HG02840 (cell line): ENCODE data around the gene PPFIA3.
"Not testable (repeated sequence)": the region's sequence is repeated elsewhere in the genome, so short reads cannot be mapped to it uniquely, and the experiment has no call there.

Experiments used
- ATAC-seq: cut with Tn5 transposase; IDR thresholded peaks from one replicate; pipeline ENCODE4 v1.9.1; 2021; ENCODE audit warnings: mild to moderate bottlenecking, moderate library complexity, moderate number of reproducible peaks; ENCODE audit not compliant: unreplicated experiment, low FRiP score

The PPFIA3 gene

DNA sequence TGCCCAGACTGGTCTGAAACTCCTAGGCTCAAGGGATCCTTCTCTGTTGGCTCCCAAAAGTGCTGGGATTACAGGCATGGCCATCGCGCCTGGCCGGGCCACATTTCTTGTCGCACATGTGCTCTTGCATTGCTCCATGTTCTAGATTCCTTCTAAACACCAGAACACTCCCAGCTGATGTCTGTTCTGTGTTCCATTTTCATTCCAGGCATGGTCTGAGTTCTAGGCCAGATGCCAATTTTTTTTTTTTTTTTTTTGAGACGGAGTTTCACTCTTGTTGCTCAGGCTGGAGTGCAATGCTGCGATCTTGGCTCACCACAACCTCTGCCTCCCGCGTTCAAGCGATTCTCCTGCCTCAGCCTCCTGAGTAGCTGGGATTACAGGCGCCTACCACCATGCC, 2.5 kb downstream of the PPFIA3 start:
- not testable (repeated sequence) for ATAC-seq

DNA sequence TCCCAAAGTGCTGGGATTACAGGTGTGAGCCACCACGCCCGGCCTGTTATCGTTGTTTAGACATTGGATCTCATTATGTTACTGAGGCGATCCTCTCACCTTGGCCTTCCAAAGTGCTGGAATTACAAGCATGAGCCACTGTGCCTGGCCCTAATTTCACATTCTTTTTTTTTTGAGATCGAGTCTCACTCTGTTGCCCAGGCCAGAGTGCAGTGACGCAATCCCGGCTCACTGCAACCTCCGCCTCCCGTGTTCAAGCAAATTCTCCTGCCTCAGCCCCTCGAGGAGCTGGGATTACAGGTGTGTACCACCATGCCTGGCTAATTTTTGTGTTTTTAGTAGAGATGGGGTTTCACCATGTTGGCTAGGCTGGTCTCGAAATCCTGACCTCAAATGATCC, 3.9 kb downstream of the PPFIA3 start:
- not testable (repeated sequence) for ATAC-seq

DNA sequence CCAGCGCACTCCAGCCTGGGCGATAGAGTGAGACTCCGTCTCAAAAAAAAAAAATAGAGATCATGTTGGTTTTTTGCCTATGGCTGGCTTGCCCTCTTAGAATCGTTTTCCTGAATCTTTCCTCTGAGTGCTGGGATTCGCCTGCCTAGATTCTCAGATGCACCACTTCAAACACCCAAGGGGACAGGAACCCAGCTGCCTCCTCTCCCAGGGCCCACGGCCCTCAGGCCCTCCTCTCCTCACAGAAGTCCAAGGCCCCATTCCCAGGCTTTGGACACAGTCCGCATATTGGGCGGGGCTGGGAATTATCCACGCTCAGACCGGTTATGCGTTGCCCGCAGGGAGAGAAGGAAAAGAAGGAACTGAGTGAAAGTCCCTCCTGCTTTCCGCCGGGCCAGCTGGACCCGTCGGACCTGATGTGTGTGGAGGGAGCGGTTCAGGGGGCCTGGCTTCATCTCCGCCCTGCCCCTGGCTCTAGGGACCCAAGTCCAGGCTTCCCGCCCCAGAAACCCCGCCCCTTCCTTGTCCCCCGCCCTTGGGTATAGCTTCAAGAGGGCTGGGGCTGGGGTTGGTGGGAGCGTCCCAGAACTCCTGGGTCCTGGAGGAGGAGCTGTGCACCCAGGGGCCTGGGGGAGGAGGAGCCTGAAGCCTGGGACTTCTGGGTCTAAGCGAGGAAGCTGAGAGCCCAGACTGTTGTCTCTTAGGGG, 5.8 kb downstream of the PPFIA3 start:
- ATAC-seq = no peak

DNA sequence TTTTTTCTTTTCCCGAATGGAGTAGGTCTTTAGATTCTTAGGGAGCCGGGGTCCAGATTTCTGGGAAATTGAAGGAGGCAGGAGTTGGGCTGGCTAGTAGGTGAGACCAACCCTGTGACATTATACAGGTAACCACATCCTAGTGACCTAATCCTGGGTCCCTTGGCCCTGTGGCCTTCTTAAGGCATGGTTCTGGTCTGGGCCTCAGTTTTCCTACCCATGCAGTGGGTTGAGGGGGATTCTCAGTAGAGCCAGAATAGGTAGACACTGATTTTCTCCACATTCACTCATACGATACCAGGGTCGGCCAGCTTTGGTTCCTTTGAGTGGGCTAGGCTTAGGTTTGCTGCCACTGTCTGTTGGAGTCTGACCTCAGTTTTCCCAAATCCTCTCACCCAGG, 7.2 kb downstream of the PPFIA3 start:
- no peak for ATAC-seq

DNA sequence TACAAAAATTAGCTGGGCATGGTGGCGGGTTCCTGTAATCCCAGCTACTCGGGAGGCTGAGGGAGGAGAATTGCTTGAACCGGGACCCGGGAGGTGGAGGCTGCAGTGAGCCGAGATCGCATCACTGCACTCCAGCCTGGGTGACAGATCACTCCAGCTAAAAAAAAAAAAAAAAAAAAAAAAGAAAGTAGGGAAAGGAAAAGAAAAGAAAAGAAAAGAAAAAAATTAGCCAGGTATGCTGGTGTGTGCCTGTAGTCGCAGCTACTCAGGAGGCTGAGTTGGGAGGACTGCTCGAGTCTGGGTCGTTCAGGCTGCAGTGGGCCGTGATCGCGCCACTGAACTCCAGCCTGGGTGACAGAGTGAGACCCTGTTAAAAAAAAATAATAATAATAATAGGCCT, 7.9 kb downstream of the PPFIA3 start:
- not testable (repeated sequence) for ATAC-seq

DNA sequence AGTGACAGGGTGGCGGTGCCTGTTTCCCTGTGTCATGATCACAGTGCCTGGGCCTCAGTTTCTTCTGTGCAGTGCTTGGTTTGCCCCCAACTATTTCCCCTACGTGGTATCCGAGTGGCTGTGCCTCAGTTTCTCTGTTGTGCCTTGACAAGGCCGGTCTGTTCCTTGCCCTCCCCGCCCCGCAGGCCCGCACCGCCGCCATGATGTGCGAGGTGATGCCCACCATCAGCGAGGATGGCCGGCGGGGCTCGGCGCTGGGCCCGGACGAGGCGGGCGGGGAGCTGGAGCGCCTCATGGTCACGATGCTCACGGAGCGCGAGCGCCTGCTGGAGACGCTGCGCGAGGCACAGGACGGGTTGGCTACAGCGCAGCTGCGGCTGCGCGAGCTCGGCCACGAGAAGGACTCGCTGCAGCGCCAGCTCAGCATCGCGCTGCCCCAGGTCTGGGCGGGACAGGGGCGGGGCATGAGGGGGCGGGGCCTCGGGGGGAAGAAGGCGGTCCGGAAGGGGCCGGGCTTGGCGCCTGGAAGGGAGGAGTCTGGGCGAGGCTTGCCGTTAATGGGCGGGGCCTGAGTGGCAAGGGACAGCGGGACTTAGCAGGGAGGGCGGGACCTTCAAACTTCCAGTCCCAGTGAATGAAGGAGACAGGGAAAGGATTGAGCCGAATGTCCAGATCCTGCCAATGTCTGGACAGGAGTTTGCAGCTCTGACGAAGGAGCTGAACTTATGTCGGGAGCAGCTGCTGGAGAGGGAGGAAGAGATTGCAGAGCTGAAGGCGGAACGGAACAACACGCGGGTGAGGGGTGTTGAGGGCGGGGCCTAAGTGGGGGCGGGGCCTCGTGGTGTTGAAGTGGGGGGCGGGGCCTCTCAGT, 8.6 kb downstream of the PPFIA3 start:
- ATAC-seq = peak; percentile 80

DNA sequence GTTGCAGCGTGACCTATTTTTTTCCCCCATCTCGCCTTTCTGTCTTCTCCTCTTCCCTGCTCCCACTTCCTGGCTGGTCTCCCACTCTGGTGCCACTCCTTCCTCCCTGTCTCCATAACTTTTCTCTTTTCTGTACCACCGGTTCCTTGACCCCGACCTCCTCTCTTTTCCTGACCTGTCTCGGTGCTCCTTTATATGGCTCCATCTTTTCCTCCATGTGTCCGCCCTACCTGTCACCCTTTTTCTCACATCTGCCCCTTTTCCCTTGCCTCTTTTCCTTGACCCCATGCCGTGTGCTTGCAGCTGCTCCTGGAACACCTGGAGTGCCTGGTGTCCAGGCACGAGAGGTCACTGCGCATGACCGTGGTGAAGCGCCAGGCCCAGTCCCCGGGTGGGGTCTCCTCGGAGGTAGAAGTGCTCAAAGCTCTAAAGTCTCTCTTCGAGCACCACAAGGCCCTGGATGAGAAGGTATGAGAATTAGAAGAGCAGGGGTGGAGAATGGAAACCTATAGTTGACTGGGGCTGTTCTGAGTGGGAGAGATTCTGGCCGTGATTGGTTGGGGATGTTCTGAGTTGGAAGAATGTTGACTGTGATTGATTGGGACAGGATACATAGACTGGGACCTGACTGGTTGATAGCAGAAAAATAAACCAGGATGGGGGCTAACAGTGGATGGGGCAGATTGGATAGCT, 9.3 kb downstream of the PPFIA3 start:
- ATAC-seq = no peak

DNA sequence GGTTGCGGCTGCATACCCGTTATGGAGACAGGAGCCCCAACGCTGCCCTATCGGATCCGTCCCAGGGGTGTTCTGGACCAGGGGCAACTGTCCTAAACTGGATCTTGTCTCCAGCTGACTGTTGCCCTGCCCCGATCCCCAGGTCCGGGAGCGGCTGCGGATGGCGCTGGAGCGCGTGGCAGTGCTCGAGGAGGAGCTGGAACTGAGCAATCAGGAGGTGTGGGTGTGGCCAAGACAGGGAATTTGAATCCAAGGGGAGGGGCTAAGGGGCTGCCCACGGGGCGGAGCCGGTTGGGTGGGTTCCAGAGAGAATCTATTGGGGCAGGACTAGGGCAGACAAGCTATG, 9.9 kb downstream of the PPFIA3 start:
- ATAC-seq = no peak

DNA sequence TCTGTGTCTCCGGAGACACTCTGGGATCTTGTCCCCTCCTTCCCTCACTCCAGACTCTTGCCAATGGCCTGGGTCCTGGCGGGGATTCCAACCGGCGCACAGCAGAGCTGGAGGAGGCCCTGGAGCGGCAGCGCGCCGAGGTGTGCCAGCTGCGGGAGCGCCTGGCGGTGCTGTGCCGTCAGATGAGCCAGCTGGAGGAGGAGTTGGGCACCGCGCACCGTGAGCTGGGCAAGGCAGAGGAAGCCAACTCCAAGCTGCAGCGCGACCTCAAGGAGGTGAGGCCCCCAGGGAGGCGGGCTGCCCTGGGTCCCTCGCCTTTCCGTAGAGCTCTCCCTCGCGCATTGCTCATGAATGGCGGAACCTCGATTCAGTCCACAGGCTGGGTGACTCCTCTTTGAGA, 11.0 kb downstream of the PPFIA3 start:
- no peak for ATAC-seq

DNA sequence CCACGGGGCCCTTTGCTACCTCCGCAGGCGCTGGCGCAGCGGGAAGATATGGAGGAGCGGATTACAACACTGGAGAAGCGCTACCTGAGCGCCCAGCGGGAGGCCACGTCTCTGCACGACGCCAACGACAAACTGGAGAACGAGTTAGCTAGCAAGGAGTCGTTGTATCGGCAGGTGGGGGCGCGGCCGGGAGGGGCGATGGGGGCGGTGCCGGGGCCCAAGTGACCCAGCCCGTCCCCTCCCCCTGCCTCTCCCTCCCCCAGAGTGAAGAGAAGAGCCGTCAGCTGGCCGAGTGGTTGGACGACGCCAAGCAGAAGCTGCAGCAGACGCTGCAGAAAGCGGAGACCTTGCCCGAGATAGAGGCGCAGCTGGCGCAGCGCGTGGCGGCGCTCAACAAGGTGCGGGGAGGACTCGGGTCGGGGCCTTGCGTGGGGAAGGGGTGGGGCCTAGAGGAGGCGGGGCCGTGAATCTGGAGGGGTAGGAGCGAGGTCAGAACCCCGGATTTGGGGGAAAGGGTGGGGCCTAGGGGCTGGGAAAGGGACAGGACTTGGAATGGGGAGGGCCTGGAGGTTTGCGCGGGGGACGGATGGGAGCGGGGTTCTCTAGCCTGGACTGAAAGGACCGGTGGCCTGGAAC, 13.7 kb downstream of the PPFIA3 start:
- ATAC-seq = no peak

DNA sequence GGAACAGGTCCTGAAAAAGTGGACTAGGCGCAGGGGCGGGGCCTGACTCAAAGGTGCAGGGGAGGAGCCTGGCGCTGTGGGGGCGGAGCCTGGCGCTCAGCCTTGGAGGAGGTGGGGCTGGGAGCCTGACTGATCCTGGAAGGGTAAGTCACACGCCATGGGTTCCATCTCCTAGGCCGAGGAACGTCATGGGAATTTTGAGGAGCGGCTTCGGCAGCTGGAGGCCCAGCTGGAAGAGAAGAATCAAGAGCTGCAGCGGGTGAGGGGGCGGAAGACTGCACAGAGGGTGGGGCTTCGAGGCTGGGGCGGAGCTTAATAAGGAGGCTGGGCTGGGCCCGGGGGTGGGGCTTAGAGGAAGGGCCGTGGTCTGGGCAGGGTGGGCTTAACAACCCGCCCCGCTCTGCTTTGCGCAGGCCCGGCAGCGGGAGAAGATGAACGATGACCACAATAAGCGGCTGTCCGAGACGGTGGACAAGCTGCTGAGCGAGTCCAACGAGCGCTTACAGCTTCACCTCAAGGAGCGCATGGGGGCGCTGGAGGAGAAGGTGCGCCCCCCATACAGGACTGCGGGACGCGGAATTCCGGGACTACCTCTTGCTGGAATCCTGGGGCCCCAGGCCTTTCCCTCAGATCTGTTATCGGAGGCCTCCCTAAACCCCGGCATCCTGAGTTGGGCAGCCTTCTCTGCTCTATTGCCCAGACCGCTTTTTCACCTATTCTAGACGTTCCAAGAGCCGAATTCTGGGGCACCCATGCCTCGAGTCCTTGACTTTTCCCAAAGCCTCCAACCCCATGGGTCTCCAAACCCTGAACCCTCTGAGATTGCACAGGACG, 14.5 kb downstream of the PPFIA3 start:
- ATAC-seq = no peak

DNA sequence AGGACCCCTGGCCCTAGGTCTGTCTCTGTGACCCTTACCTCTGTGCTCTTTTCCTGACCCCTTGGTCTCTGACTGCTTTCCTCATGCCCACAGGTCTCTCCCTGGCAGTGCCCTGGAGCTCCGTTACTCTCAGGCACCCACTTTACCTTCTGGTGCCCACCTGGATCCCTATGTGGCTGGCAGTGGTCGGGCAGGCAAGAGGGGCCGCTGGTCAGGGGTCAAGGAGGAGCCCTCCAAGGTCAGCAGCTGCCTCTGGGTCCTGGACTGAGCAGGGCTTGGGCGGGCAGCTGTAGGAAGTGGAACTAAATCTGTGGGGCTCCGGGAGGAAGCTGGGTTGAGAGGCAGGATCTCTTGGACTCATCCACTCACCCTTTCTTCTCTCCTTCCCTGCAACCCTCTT, 16.3 kb downstream of the PPFIA3 start:
- ATAC-seq = no peak

DNA sequence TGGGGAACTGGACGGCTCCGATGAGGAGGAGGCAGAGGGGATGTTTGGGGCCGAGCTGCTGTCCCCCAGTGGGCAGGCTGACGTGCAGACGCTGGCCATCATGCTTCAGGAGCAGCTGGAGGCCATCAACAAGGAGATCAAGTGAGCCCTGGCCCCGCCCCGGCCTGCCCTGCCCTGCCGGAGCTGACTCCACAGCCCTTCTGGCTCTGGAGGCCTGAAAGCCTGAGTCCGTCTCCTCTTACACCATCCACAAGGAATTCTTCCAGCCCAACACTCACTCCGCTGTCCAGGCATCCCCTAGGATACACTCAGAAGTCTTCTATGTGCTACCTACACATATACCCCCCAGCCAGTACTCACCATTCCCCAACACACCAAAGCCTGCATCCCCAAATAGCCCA, 17.4 kb downstream of the PPFIA3 start:
- no peak for ATAC-seq

DNA sequence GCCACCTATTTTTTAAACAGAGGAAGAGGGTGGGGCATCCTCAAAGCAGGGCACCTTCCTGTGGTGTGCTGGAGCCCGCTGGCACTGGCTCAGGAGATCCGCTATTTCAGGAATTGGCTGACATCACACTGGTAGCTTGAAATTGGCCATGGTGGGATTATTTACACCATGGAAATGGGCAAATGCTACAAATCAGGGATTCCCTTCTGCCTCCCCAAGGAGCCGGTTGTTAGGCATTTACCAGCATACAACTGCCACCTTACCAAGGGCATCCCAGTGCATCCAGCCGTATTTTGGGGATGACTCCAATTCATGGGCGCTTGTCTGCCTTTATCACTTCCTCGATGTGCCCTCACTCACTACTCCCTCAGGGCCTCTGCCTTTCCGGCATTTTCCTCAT, 21.6 kb downstream of the PPFIA3 start:
- ATAC-seq = no peak

DNA sequence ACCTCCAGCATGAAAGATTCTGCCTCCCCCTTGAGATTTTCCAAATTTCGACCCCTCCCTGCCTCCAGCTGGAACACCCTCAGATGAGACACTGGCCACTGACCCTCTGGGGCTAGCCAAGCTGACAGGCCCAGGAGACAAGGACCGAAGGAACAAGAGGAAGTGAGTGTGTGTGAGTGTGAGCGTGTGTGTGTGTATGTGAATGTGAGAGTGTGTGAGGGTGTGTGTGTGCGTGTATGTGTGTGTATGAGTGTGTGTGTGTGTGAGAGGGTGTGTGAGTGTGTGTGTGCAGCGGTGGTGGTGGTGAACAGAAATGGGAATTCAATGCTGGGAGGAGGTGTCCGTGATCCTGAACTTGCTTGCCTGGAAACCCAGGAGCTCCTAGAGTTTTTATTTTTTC, 22.0 kb downstream of the PPFIA3 start:
- no peak for ATAC-seq

DNA sequence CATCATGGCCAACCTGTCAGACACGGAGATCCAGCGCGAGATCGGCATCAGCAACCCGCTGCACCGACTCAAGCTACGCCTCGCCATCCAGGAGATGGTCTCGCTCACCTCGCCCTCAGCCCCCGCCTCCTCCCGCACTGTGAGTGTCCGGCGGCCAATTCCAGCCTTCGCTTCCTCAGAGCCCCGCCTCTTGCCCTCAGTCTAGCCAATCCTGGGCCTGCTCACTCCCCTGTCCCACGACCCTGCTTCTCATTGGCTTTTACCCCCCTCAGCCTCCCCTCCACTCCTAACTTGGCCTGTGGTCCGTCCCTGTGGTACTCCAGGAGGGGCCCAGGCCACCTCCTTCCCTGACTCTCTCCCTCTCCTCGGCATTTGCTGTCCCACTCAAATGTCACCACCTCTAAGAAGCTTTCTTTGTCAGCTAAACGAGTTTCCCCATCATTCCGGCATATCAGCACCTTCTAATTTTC, 23.6 kb downstream of the PPFIA3 start:
- ATAC-seq = no peak

DNA sequence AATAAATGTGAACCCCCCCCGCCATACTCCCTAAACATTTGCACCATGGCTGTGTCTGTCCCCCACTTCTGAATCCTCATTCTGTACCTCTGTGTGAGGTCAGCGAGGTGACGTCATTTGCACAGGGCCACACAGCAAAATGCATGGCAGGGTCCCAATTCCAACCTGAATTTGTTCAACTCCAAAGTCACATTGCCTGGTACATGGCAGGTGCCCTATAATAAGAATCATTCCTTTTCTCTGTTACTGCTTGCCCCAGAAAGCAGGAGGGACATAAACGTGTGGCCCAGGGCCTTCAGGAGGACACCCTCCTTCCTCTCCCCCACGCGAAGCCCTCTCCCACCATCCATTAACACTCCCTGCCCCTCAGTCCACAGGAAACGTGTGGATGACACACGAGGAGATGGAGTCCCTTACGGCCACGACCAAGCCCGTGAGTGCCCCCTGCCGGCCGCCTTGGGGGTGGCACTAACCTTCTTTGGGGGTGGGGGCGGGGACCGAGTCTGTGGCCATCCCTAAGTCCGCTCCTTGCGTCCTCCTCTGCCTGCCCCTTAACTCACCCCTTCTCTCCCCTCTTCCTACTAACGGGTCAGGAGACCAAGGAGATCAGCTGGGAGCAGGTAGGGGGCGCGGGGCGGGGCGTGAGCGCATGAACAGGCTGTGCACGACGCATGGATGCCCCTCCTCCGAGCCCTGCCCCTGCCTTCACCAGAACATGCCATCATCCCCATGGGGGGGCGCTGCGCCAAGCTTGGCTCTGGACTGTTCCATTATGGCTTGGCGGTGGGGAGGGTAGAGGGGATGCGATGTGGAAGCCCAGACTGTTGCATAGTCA, 26.4 kb downstream of the PPFIA3 start:
- no peak for ATAC-seq

DNA sequence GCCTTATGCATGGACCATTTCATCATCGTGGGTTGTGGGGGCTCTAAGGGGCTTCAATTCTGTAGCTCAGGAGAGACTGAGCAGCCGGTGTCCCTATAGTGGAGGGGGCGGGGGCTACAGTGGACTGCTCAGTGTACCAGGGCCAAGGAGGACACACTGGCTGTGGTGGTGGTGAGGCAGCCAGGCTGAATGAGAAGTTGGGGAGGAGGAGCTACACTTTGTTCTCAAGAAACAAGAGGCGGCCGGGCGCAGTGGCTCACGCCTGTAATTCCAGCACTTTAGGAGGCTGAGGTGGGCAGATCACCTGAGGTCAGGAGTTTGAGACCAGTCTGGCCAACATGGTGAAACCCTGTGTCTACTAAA, 27.0 kb downstream of the PPFIA3 start:
- not testable (repeated sequence) for ATAC-seq

DNA sequence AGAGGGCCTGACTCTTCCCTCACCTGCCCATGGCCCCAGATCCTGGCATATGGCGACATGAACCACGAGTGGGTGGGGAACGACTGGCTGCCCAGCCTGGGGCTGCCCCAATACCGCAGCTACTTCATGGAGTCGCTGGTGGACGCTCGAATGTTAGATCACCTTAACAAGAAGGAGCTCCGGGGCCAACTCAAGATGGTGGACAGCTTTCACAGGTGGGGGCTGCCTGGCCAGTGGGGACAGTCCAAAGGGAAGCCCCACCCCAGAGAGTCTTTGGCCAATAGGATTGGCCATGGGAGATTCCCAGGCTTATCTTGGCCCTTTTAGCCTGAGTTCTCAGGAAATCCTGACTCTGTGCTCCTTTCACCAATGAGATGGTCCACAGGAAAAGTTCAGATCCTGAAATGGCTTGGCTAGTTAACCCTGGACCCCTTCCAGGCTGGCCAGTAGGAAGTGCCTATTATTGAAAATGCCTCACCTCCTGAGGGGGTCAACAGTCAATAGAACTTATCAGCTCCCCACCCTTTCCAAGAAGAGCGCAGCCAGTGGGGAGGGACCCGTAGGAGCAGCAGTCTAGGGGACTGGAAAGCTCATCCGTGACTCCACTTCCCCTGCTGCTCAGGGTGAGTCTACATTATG, 28.8 kb downstream of the PPFIA3 start:
- ATAC-seq = no peak
